ENCODE data around the gene IMPG2.

Gene IMPG2

DNA sequence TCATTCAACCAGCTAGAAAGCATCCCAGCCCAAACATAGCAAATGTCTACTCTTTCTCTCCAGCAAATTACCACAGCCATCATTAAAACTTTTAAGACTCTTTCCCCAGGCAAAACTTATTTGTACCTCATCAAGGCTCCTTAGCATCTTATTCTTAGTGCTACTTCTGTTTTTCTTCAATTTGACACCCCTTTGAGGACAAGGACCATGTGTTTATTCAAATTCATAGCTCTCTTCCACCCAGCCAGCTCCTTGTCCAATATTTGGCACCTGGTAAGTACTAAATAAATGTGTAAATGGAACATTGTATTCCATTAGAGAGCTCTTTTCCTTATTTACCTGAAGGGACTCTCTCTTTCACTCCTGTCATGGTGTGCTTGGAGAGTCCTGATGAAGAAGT lies 89.8 kb downstream of the IMPG2 start:
- no peak for DNase-seq

DNA sequence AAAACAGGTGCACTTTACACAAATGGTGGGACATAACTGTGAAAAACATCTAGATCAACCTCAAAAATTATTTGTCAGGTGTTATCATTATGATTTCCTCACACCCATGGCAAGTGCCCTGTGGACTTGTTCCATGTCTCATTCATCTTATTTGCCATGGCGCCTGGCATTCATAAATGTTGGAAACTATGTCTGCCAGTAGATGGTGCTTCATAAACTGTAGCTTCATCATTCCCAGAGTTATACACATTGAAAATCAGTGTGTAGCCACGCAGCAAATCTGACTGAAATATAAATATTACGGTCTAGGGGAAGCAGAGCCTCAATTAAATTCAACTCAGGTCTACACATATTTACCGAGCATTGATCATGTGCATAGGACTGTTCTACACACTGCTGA lies 90.7 kb downstream of the IMPG2 start:
- no peak for DNase-seq

DNA sequence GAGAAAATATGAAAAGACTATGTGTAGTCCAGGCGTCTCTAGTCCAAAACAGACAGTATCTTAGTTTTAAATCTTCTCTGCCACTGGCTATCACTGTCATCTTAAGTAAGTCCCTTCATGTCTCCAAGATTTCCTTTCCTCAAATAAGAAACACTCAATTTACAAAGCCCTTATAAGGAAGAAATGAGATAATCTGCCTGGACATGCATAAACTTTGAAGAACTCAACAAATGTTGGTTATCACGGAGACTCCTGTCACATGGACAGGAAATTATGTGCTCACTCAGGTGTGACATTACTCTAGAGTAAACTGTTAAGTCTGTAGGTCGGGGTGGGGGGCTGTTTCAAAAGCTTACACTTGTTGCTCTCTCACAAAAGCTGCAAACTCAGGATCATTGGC lies 91.9 kb downstream of the IMPG2 start:
- DNase-seq = no peak

DNA sequence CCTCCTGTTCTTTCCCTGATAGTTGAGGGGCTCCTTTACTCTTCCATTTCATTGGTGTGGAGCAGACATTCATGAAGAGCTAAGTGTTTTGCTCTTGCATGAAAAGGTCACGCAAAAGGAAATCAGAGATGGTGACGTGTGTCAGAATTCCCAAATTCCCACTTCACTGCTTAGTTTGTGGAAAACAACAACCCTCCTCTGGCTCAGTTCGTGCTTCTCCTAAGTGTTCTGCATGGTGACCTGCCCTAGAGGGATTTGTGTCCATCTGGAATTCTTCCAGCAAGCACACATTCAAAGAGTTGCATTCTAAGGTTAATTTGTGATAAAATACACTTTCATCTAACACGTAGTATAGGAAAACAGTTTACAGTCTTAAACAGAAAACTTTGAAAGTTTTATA lies 95.6 kb downstream of the IMPG2 start:
- DNase-seq = no peak

DNA sequence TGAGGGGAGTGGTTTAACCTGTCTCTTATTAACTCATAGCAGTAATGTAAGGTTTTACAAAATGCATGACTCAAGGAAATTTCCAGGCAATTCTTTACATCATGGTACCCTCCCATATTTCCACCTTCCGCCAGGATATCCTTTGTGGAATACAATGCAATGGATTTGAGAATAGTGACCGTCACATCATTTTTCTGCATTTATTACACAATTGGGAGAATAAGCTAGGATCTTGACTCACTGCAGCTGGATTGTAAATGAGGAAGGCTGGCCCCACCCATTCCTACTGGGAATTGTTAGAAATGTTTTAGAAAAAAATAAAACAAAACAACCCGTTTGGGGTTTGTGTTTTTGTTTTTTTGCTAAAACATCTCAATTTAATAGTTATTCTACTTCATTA lies 97.4 kb downstream of the IMPG2 start:
- DNase-seq = no peak

DNA sequence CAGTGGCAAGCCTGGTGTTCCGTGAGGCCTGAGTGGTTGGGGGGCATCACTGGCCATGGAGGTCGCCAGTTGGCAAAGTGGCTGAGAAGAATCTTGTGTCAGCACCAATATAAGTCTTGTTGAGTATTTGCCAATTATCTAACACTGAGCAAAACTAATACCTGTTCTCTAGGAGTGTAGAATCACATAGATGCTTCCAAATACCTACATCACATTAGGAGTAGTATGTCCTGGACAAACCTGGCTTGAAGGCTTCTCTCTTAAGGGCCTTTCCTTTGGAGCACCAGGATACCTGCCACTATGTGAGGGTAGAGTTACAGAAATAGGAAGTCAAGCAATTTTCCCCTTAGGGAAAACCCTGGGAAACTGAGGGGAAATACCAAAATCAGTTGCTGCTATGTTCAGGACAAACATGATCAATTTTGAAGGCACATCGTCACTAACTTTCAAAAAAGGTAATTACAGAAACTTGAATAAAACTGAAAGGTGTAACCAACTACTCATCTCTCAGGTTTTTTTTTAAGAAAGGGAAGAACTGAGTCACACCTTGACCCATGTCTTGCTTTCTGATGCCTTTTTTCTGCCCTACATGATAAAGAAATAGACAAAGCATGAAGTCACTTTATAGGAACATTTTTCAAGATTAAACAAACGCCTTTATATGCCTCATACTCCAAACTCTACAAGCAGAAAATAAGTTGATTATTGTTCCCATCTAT lies 100.4 kb downstream of the IMPG2 start:
- DNase-seq = no peak

DNA sequence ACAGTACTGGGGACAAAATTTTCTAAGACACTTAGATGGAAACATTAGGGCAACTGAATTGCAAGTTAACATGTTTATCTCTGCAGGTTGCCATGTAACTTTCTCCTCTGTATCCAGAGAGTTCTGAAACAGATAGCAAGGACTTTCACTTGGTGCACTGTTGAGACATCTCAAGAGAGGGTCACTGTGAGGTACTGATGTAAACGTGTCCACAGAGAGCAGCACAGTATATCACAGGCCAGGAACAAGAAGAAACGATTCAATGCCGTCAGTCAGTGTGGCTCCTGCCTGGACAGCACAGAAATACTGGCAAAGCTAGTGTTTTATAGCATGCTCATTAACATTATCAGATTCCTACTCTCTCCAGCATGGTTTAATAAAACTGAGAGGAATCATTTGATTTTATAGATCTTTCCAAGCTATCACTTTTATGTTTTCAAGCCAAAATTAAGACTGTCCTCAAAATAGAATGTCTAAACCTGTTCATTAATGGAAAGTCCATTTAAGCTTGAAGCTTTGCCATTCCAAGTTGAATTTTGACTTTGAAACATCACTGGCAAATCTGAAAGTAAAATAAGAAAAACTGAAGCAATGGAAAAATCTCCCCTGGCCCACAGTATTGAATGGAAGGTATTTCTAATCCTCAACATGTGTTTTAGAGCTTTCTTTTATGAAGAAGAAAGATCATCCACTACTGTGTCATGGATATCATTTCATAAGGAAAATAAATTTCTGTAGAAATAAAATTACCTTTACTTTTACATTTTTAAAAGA lies 102.7 kb downstream of the IMPG2 start:
- DNase-seq = no peak

DNA sequence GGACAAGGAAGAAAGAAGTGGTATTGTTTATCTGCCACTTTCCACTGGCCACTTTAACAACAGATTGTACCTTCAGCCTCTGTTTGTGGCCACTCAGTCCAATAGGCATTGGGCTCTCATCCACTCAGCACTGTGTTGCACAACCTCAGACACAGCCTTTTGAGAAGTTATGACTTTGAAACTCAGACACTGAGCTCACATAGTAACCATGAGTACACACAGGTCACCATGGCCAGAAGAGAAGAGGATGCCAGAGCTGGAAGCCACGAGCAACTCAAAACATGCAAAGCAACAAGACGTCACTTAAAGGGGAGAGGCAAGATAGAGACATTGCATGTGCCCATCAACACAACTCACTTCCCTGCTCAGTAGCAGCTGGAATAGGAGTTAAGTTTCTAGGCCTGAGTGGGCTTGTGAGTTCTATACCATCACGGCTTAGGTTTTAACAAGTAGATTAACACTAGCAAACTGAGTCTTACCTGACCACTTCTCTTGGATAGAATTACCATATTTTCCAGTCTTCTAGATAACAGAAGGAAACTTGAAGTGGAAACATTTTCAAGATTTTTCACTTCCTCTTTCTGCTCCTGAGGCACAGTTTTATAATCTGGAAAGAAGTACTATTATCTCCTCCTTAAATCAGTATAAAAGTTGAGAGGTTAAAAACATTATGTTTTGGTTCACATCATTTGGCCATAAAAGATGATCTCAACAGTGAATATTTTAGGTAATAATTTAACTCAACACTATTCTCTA lies 103.5 kb downstream of the IMPG2 start:
- peak; percentile 19 for DNase-seq

DNA sequence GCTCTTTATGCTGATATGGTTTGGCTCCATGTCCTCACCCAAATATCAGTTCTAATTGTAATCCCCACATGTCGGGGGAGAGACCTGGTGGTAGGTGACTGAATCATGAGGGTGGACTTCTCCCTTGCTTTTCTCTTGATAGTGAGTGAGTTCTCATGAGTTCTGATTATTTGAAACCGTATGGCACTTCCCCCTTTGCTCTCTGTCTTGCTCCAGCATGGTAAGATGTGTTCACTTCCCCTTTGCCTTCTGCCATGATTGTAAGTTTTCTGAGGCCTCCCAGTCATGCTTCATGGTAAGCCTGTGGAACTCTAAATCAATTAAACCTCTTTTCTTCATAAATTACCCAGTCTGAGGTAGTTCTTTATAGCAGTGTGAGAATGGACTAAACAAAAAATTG lies 107.6 kb downstream of the IMPG2 start:
- peak; percentile 36 for DNase-seq

DNA sequence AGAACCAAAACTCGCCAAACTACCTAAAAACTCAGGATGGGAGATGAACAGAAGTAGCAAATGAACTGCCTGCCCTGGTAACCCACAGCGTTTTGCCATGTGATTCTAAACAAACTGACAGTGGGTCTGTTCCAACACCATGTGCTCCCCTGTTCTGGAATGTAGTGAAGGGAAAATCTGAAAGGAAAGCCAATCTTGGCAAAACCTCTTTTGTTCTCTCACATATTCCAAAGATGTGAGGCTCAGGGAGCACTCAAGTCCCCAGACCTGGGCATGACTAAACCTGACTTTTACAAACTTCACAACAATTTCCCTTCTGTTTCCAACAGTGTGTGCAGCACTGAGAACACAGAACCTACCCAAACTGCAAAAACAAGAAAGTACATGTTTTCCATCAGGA lies 116.1 kb downstream of the IMPG2 start:
- DNase-seq = no peak

DNA sequence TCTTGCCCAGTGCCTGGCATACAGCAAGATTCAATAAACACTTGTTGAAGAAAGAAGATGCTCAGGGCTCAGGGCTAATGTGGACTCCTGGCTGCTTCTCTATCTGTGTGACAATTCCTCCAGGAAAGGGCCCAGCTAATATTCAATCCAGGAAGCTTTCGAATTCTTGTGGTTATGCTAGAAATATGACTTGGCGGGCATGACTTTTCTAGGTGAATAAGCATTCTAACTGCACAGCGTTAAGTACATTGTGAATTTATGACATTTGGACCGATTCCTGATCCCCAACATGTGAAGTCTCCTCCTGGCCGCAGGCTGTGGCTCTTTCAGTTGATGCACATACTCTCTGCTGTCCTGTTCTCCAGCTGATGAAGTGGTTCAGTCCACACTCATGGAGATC lies 117.0 kb downstream of the IMPG2 start:
- DNase-seq = no peak

DNA sequence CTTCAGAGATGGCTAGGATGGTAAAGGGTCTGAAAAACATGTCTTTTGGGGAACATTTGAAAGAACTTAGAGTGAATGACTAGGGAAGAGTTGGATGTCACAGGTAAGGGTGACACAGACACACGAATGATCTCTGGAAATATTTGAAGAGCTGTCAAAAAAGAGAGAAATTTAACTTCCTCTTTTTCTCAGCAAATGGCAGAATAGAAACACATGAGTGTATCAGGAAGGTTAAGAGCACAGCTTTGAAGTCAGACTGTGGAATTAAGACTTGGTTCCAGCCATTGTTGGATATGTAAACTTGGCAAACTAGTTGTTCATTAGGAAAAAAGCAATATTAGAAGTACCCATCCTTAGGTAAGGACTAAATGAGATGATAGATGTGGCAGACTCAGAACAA lies 117.7 kb downstream of the IMPG2 start:
- DNase-seq = no peak

DNA sequence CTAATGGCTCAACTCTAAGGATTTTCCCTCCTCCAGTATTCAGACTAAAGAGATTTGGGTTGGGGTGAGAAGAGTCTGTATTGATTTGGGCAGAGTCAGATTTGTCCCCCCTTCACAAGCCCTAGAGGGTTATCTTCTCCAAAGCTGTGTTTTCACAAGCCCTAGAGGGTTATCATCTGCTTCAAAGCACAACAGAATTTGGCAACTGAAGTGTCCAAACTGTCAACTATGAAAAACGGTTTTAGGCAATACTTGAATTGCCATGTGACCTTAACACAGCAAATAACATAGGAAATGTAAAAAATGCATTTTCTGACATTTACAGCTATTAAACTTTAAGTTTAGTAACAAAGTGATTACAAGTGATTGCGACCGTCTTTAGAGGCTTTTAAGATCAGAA lies 119.9 kb downstream of the IMPG2 start:
- no peak for DNase-seq

DNA sequence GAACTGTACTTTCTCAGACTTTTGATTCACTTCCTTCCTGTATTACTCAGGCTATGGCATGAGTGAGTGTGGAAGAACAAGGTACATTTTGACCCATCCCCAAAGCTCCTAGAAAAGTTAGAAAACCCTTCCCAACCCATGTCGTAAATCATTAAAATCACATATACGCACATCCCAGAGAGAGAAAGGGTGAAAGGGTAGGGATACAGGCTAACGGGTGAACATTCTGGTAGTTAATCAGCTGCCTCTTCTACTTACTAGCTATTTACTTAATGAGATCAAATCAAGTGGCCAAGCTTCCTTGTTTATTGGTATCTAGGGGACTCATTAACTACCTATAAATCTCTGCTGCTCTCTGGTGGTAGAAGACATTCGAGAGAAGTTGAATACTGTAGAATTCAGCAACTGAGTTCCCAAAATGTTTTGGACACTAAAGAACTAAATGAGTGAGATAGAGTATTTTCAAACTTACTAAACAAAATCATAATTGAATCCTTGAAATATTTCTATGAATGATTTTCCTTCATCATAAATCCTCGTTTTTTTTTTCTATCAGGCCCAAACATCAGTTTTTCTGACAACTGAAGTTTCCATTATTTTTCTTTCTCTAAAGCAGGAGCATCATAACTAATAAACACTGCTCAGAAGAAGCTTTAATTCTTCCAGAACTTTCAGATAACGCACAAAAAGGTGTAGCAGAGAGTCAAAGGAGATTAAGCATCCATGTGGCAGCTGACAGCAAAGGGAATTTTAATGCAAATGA lies 124.2 kb downstream of the IMPG2 start:
- DNase-seq = peak; percentile 45

DNA sequence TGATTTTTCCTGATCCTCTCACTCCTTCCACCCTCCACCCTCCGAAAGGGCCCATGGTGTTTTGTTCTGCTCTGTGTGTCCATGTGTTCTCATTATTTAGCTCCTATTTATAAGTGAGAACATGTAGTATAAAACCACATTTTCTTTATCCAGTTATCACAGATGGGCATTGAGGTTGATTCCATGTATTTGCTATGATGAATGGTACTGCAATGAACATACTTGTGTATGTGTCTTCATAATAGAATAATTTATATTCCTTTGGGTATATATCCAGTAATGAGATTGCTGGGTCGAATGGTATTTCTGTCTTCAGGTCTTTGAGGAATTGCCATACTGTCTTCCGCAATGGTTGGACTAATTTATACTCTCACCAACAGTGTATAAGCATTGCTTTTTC lies 126.0 kb downstream of the IMPG2 start:
- DNase-seq = no peak

DNA sequence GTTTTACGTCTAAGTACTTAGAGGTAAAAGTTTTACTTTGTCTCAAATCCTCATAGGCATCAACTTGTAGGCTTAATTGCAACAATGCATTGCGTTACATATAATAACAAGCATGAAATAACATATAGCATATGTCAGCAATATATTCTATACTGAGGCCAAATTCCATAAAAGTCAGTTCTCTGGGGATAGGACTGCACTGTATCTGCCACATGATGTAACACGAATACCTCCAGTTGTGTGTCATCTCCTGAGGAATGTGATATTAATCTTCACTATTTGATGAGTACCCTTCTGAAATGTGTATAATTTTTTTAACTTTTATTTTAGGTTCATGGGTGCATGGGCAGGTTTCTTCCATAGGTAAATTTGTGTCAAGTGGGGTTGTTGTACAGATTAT lies 126.4 kb downstream of the IMPG2 start:
- DNase-seq = no peak

DNA sequence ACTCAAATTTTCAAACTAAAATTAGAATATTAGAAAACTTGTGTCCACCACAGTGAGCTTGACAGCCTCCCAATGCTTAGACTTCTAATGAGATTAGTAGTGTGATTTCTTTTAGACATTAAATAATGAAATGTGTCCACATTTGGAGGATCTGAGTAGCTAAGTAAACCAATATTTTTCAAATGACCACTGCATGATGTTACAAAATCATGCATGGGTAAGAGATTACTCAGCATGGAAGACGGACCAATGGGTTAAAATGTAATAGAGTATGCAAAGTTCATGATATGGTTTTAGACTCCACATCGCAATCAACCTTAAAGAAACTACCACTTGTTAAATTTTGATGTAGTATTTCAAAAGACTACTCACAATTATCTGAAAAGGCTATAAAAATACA lies 130.6 kb downstream of the IMPG2 start:
- DNase-seq = no peak

DNA sequence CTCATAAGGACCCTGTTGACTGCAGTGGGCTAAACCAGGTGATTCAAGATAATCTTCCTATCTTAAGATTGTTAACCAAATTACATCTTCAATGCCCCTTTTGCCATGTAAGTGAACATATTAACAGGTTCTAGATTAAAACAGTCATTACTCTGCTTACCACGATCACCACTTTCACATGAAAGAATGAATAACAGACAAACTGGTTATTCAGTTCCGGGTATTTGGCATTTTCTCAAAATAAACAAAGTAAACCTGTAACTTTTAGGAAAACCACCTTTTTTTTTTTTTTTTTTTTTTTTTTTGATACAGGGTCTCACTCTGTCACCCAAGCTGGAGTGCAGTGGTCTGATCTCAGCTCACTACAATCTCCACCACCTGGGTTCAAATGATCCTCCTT lies 131.2 kb downstream of the IMPG2 start:
- no peak for DNase-seq

DNA sequence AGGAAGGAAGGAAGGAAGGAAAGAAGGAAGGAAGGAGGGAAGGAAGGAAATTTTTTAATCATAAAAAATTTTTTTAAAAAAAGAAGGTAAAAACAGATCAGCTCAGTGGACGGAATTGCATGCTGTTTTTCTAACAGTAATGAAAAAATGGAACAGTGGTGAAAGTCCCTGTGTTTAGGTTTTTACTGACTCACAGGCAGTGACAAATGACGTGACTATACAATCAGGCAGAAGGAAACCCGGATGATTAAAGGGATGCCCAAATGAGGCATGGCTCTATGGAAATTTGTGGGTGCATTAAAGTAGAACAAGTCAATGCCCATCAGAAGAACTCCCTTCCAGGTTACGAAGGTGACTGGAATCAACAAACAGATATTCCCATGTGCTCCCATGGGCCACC lies 135.0 kb downstream of the IMPG2 start:
- no peak for DNase-seq

DNA sequence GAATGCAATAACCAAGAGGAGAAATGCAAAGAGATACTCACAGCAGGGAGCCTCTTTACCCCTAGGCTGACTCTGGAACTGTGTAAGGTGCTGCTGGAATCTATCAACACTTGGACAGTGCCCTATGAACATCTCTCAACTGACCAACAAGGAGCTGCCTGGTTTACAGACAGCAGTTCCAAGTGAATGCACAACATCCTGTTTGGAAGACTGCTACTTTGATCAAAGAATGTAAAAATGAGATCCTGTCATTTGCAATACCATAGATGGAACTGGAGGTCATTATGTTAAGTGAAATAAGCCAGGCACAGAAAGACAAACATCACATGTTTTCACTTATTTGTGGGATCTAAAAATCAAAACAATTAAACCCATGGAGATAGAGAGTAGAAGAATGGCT lies 136.3 kb downstream of the IMPG2 start:
- DNase-seq = no peak

DNA sequence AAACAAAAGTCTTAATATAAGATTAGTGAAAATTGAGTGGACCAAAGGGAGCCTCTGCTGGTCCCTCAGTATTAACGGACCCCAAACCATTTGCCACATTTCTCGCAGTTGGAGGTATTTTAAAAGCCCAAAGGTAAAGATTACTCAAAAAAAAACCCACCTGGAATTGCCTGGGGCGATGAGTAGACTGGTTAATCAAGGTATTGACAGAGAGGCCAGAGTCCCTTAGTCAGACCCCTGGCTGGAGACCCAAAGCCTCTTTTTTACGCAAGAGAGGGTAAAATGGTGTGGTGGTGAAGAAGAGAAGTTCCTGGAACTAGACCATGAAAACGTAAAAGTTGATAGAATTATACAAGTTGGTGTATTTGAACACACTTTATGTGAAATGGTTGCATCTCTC lies 137.2 kb downstream of the IMPG2 start:
- DNase-seq = no peak

DNA sequence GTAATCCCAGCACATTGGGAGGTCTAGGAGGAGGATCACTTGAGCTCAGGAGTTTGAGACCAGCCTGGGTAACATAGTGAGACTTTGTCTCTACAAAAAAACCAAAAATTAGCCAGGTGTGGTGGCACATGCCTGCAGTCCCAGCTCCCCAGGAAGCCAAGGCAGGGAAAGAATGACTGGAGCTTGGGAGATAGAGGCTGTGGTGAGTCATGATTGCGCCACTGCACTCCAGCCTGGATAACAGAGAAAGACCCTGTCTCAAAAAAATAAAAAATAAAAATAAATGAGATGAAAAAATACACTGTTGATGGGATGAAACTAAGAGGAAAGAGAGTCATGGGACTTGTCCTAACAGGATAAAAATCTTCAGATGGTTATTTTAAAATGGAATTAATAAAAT lies 137.6 kb downstream of the IMPG2 start:
- DNase-seq = no peak

DNA sequence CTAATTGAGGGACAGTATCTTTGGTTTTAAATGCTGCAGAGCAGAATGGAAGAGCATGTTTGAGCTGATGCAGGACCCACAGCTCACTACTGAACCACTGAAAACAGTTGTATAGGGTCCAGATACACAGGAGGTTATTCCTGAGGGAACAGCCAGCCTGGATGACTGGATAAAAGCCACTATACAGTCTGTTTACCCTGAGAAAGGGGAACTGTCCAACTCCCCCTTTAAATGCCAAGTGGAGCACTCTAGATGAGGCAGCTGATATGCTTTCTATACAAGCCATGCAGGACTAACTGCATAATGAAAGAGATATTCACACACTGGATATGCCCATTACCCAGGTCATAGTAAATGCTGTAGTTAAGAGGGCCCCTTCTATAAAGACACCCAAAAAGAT lies 138.6 kb downstream of the IMPG2 start:
- DNase-seq = no peak
